Fibroblast of pulmonary artery (primary cell): Measurements from ENCODE around the gene HSF4.

Experiments used
- DNase-seq: peaks from one replicate; pipeline ENCODE4 v3.0.0-alpha.2; 2010; ENCODE audit warnings: low read depth
- H3K4me3 ChIP-seq: replicated peaks from 2 replicates; pipeline ENCODE4 v1.5.1; 2011; ENCODE audit warnings: low read depth, mild to moderate bottlenecking, control low read depth, low read length, moderate library complexity
- TF ChIP-seq, protein P1 (sequence below): IDR thresholded peaks from 2 replicates; pipeline ENCODE4 v1.5.1; 2011; ENCODE audit warnings: mild to moderate bottlenecking, control low read depth, low read length, inconsistent platforms; ENCODE audit errors: missing control alignments

Gene HSF4

DNA sequence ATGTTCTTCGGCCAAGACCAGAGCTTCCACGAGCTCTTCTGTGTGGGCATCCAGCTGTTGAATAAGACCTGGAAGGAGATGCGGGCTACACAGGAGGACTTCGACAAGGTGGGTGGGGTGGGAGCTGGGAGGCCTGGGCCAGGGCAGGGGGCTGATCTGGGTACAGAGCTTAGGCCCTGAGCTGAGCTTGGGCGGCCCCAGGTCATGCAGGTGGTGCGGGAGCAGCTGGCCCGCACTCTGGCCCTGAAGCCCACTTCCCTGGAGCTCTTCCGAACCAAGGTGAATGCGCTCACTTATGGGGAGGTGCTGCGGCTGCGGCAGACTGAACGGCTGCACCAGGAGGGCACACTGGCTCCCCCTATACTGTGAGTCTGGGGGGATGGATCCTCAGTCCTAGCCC, 37.9 kb downstream of the HSF4 start:
- TF ChIP-seq, protein P1, sequence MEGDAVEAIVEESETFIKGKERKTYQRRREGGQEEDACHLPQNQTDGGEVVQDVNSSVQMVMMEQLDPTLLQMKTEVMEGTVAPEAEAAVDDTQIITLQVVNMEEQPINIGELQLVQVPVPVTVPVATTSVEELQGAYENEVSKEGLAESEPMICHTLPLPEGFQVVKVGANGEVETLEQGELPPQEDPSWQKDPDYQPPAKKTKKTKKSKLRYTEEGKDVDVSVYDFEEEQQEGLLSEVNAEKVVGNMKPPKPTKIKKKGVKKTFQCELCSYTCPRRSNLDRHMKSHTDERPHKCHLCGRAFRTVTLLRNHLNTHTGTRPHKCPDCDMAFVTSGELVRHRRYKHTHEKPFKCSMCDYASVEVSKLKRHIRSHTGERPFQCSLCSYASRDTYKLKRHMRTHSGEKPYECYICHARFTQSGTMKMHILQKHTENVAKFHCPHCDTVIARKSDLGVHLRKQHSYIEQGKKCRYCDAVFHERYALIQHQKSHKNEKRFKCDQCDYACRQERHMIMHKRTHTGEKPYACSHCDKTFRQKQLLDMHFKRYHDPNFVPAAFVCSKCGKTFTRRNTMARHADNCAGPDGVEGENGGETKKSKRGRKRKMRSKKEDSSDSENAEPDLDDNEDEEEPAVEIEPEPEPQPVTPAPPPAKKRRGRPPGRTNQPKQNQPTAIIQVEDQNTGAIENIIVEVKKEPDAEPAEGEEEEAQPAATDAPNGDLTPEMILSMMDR, result no peak
- no peak overlapping the region for H3K4me3 ChIP-seq
- DNase-seq, result no peak

DNA sequence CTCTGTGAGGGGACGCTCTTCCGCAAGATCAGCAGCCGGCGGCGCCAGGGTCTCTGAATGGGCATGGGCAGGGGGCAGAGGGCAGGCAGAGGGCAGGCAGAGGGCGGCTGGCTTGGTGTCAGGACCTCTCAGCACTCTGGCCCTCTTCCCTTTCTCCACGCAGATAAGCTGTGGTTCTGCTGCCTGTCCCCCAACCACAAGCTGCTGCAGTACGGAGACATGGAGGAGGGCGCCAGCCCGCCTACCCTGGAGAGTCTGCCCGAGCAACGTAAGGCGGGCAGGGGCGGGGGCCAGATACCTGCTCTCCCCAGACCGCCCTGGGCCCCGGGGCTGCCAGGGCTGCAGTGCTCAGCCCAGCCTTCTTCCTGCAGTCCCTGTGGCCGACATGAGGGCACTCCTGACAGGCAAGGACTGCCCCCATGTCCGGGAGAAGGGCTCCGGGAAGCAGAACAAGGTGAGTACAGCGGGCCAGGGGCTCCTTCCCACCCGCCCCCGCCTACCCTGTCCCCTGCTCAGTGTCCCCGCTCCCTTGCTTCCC, 38.5 kb downstream of the HSF4 start:
- no peak for DNase-seq
- H3K4me3 ChIP-seq, result no peak overlapping the region
- TF ChIP-seq, protein P1, result no peak

DNA sequence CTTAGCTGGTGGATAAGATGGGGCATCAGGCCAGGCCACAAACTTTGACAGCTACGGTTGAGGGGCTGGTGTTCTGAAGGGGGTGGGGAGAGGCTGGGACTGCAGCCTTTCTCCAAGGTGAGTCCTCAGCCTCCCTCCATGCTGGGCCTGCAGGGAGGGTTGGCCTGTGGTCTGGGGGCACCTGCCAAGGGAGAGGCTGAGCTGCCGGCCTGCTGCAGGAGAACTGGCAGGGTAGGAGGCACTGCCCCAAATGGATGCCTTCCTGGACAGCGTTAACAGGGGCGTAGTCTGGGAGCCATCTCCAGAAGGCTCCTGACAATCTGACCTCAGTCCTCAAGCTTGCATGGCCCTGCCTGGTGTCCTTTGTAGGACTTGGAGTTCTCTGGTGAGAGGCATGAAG, 39.5 kb downstream of the HSF4 start:
- TF ChIP-seq, protein P1, result no peak
- no peak for DNase-seq
- no peak overlapping the region for H3K4me3 ChIP-seq

DNA sequence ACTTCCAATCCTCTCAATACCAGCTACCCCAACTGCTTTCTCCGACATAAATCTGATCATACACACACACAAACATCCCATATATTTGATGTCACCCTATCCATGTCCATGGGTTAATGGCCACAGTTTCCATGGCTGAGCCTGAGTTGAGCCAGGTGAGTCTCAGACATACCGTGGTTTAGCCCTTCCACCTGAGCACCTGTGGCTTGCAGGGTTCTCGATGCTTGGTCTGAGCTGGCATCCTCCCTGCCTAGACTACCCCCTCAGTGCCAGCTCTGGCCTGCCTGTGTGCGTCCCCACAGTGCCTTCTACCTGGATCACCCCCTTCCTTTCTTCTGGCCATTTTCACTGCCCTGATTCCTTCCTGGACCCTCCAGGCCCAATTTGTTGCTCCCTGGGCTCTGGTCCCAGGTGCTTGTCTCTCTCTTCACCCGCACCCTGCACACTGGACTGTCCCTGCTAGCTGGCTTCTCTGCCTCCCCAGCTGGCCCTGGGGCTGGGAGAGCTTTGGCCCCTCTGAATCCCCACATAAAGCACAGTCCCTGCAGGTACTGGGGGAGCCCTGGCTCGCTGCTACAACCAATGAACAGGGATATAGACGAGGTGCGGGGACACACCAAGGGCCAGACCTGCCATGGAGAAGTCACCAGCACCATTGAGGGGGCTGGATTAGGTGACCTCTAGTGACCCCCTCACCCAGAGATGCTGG, 41.7 kb downstream of the HSF4 start:
- no peak for DNase-seq
- H3K4me3 ChIP-seq, result no peak overlapping the region
- TF ChIP-seq, protein P1, result no peak

DNA sequence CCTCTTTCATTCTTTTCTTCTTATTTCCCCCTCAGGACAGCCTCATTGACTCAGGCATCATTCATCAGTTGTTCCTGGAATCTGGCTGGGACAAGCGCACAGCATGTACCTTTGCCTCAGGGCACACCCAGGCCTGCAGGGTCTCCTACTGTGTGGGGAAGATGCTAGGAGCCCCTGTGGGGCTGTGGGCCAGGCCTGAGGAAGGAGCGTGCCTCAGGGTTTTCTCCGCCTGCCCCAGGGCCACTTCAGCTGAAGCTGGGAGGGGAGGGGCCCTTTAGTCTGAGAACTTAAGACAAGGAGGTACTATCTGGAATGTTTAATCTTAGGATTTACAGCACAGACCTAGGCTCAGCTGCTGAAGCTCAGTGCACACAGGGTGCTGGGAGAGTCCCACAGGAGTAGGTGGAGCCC, 42.3 kb downstream of the HSF4 start:
- DNase-seq, result no peak
- TF ChIP-seq, protein P1, result no peak
- no peak overlapping the region for H3K4me3 ChIP-seq

DNA sequence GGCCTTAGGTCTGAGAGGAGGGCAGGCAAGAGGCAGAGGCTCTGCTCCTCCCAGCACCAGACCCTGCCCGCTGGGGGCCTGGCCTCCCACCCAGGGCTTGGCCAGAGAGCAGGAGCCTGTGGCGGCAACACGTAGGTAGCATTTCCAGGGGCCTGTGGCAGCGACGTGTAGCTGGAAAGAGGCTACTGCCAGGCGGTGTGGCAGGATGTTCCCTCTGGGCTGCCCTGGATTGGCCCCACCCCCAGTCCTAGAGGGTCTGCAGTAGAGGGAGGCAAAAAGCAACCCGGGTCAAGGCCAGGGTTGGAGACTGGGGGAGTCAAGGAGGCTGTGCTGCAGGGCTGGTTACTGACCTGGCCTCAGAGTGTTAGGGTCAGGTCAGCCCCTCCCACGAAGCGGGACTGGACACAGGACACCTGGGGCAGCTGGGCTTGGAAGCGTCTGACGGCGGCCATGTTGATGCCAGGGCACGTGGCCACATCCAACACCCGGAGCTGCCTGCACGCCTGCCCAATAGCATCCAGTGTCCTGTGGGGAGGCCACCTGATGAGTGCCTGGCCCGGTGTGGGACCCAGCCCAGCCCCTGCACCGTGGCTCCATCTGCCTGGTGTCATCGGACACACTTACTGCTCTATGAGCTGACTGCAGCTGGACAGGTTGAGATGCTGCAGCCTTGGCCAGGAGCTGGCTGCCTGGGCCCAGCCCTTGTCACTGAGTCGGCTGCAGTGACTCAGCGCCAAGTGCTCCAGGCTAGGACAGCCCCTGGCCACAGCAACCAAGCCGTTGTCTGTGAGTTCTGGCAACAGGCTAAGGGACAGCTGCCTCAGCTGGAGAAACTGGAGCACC, 42.9 kb downstream of the HSF4 start:
- no peak overlapping the region for H3K4me3 ChIP-seq
- TF ChIP-seq, protein P1, result no peak
- DNase-seq, result no peak
